ENCODE results near the gene C3orf85. TPM values are rescaled to one million over a fixed set of nuclear protein-coding genes. Genes with fewer than 3 reads are reported as not detected.

The C3orf85 gene
- total RNA-seq, 2 experiments from 2014 or later = not detected

DNA sequence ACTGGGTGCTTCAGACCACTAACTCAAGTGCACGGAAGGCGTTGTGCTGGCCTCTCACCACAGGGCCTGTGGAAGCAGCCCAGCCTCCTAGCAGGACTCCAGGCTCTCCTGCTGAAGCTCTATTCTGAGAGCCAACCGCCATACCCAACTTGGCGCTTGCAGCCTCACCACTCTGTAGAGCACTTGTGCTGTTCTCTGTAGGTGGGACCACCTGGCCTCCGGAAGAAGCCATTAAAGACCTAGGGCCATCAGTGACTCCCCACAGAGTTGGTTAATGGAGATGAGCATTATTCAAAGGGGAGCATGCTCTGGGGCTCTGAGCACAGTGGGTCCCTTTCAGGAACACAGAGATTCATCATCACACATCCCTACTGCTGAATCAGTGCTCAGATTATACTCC is 50.9 kb downstream of the C3orf85 start:
- no peak overlapping the region for H3K4me3 Mint-ChIP-seq
- Histone ChIP-seq H3K4me1 (ENCODE audit: insufficient read depth, low read length) (no peaks in the 10 kb centered on the region), H3K27ac (ENCODE audit: low read depth in 1 of 2, low read length in 2 of 2) (no peak overlapping the region), H3K9me3 (ENCODE audit: control insufficient read depth in 1 of 2, insufficient read depth in 1 of 2, low read length in 2 of 2) (no peaks in the 10 kb centered on the region), H3K4me3 (ENCODE audit: low read length) (no peak overlapping the region), H3K27me3 (ENCODE audit: control insufficient read depth in 1 of 2, insufficient read depth in 2 of 2, low read length in 2 of 2) (no peaks in the 10 kb centered on the region), H3K36me3 (ENCODE audit: insufficient read depth, low read length) (no peaks in the 10 kb centered on the region)
- CTCF ChIA-PET = no interaction called here
- POLR2A ChIA-PET = no interaction called here
- no peaks in the 10 kb centered on the region for H3K36me3 Mint-ChIP-seq (ENCODE audit: low read depth)
- ATAC-seq (ENCODE audit: poor library complexity) = no peak
- no peak for DNase-seq
- no peaks in the 10 kb centered on the region for H3K4me1 Mint-ChIP-seq (ENCODE audit: low read depth)
- TF ChIP-seq, protein P1, sequence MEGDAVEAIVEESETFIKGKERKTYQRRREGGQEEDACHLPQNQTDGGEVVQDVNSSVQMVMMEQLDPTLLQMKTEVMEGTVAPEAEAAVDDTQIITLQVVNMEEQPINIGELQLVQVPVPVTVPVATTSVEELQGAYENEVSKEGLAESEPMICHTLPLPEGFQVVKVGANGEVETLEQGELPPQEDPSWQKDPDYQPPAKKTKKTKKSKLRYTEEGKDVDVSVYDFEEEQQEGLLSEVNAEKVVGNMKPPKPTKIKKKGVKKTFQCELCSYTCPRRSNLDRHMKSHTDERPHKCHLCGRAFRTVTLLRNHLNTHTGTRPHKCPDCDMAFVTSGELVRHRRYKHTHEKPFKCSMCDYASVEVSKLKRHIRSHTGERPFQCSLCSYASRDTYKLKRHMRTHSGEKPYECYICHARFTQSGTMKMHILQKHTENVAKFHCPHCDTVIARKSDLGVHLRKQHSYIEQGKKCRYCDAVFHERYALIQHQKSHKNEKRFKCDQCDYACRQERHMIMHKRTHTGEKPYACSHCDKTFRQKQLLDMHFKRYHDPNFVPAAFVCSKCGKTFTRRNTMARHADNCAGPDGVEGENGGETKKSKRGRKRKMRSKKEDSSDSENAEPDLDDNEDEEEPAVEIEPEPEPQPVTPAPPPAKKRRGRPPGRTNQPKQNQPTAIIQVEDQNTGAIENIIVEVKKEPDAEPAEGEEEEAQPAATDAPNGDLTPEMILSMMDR (IDR thresholded peaks at IDR 0.05) = no peak
- no peak overlapping the region for H3K27ac Mint-ChIP-seq
- no peaks in the 10 kb centered on the region for H3K9me3 Mint-ChIP-seq
- no peaks in the 10 kb centered on the region for H3K27me3 Mint-ChIP-seq
- intact Hi-C loops (cut with DNase I, micrococcal nuclease) = no loop called here

DNA sequence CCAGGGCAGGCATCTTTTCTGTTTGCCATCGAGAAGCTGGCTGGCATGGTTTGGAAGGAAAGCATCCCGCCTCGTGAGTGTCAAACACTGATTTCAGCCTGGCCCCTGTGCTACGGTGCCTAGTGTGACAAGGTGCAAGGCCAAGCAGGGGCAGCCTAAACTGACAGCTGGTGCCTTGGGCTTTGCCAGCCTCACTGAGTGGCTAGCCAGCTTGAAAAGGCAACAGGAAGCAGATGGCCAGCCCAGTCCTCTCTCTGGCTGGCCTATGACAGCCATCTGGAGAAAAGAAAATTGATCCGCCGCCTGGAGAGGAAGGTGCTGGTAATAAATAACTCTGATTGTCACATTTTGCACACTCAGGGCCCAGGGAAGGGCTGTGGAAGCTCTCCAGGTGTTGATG is 52.2 kb downstream of the C3orf85 start:
- no peak overlapping the region for H3K27ac Mint-ChIP-seq
- H3K4me1 Mint-ChIP-seq (ENCODE audit: low read depth) = no peaks in the 10 kb centered on the region
- no peaks in the 10 kb centered on the region for H3K4me1 ChIP-seq (ENCODE audit: insufficient read depth, low read length)
- no peaks in the 10 kb centered on the region for H3K36me3 ChIP-seq (ENCODE audit: insufficient read depth, low read length)
- CTCF ChIA-PET = no interaction called here
- no peak overlapping the region for H3K4me3 Mint-ChIP-seq
- no peaks in the 10 kb centered on the region for H3K9me3 Mint-ChIP-seq
- no peaks in the 10 kb centered on the region for H3K9me3 ChIP-seq (ENCODE audit: control insufficient read depth in 1 of 2, insufficient read depth in 1 of 2, low read length in 2 of 2)
- no peaks in the 10 kb centered on the region for H3K27me3 Mint-ChIP-seq
- no peak overlapping the region for H3K27ac ChIP-seq (ENCODE audit: low read depth in 1 of 2, low read length in 2 of 2)
- TF ChIP-seq, protein P1 (IDR thresholded peaks at IDR 0.05) = no peak
- POLR2A ChIA-PET = no interaction called here
- no peaks in the 10 kb centered on the region for H3K36me3 Mint-ChIP-seq (ENCODE audit: low read depth)
- intact Hi-C loops (cut with DNase I, micrococcal nuclease) = no loop called here
- H3K4me3 ChIP-seq (ENCODE audit: low read length) = no peak overlapping the region
- DNase-seq = no peak
- no peaks in the 10 kb centered on the region for H3K27me3 ChIP-seq (ENCODE audit: control insufficient read depth in 1 of 2, insufficient read depth in 2 of 2, low read length in 2 of 2)
- ATAC-seq (ENCODE audit: poor library complexity) = no peak

DNA sequence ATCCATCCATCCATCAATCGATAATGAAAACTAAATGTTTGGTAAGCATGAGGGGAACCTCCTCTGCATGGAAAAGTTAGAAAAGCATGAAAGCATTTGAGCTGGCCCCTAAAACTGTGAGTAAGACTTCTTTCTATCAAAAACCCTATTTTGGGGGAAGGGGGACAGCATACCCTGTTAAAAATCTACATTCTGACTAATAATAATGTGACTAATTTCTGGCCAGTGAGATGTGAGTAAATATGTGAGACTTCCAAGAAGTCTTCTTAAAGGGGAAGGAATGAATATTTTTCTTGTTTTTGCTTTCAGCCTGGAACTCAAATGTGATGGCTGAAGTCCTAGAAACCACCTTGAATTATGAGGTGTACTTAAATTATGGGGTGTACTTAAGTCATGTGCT is 54.9 kb downstream of the C3orf85 start:
- Histone ChIP-seq H3K27ac (ENCODE audit: low read depth in 1 of 2, low read length in 2 of 2) (no peak overlapping the region), H3K36me3 (ENCODE audit: insufficient read depth, low read length) (no peaks in the 10 kb centered on the region), H3K4me1 (ENCODE audit: insufficient read depth, low read length) (no peaks in the 10 kb centered on the region), H3K27me3 (ENCODE audit: control insufficient read depth in 1 of 2, insufficient read depth in 2 of 2, low read length in 2 of 2) (no peaks in the 10 kb centered on the region), H3K9me3 (ENCODE audit: control insufficient read depth in 1 of 2, insufficient read depth in 1 of 2, low read length in 2 of 2) (no peaks in the 10 kb centered on the region), H3K4me3 (ENCODE audit: low read length) (no peak overlapping the region)
- H3K27me3 Mint-ChIP-seq = no peaks in the 10 kb centered on the region
- H3K36me3 Mint-ChIP-seq (ENCODE audit: low read depth) = no peaks in the 10 kb centered on the region
- ATAC-seq (ENCODE audit: poor library complexity) = no peak
- no peaks in the 10 kb centered on the region for H3K9me3 Mint-ChIP-seq
- ChIA-PET POLR2A (no interaction called here), CTCF (no interaction called here)
- H3K27ac Mint-ChIP-seq = no peak overlapping the region
- no peaks in the 10 kb centered on the region for H3K4me1 Mint-ChIP-seq (ENCODE audit: low read depth)
- intact Hi-C loops (cut with DNase I, micrococcal nuclease) = no loop called here
- no peak for DNase-seq
- no peak overlapping the region for H3K4me3 Mint-ChIP-seq
- TF ChIP-seq, protein P1 (IDR thresholded peaks at IDR 0.05) = no peak
